Fibroblast of pulmonary artery (primary cell): Measurements from ENCODE around the gene KCTD6.

Experiments
- DNase-seq: peaks from one replicate; pipeline ENCODE4 v3.0.0-alpha.2; 2010; ENCODE audit warnings: low read depth
- H3K4me3 ChIP-seq: replicated peaks from 2 replicates; pipeline ENCODE4 v1.5.1; 2011; ENCODE audit warnings: low read depth, mild to moderate bottlenecking, control low read depth, low read length, moderate library complexity
- TF ChIP-seq, protein P1 (sequence below): IDR thresholded peaks from 2 replicates; pipeline ENCODE4 v1.5.1; 2011; ENCODE audit warnings: mild to moderate bottlenecking, control low read depth, low read length, inconsistent platforms; ENCODE audit errors: missing control alignments

The KCTD6 gene

DNA sequence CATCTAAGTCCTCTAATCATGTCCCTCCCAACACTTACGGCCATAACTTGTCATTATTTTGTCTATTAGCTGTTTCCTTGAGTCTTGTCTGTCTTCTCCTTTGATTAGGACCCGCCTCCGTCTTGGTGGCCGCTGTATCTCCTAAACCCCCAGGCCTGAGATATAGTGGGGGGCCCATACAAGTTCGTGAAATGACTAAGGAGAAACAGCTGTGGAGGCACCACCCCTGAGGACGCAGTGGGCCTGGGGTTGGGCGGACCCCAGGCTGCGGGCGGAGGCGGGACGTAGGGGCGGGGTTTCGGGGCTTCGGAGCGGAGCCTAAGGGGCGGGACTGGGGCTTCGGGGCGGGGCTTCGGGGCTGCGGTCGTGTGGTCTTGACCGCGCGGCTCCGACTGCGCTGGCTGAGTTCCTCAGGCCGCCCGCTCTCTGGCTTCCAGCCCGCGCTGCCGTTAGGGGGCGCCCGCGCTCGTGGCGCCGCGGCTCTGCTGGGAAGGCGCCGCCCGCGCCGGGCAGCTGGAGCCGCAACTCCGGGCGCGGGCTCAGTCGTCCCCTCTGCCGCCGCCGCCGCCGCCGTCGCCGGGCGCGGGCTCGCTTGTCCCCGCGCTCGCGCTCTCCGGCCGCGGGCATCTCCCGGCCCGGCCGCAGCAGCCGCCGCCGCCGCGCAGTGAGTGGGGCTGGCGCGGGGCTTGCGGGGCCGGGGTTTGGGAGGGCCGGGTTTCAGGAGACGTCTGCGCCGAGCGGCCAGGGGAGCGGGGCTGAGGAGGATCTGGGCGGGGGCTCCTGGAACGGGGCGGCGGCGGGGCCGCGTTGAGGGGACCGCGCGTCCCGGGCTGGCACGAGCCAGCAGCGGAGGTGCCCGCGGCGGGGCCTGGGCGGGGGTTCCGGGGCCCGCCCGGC, at the start of gene KCTD6:
Gene KCTD6, plus strand, starts transcription at position 591 of the 897 bp plus-strand sequence. CDS start 6,660 bp downstream, outside the sequence.
- DNase-seq: peak; percentile 96
- peak within 1 kb of the TSS; percentile 87 for H3K4me3 ChIP-seq
- TF ChIP-seq, protein P1, sequence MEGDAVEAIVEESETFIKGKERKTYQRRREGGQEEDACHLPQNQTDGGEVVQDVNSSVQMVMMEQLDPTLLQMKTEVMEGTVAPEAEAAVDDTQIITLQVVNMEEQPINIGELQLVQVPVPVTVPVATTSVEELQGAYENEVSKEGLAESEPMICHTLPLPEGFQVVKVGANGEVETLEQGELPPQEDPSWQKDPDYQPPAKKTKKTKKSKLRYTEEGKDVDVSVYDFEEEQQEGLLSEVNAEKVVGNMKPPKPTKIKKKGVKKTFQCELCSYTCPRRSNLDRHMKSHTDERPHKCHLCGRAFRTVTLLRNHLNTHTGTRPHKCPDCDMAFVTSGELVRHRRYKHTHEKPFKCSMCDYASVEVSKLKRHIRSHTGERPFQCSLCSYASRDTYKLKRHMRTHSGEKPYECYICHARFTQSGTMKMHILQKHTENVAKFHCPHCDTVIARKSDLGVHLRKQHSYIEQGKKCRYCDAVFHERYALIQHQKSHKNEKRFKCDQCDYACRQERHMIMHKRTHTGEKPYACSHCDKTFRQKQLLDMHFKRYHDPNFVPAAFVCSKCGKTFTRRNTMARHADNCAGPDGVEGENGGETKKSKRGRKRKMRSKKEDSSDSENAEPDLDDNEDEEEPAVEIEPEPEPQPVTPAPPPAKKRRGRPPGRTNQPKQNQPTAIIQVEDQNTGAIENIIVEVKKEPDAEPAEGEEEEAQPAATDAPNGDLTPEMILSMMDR: peak; percentile 36

DNA sequence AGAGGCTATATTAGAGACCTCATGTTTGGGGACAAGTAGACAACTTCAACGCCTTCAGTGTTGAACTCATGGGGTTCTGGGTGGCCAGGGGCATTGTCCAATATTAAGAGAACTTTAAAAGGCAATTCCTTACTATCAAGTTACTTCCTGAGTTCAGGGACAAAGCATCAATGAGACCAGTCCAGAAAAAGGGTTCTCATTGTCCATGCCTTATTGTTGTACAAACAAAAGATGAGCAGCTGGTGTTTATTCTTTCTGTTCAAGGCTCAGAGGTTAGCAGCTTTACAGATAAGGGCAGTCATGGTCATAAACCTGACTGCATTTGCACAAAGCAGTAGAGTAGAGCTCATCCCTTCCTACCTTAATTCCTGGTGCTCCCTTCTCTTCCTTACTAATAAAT, 39.7 kb upstream of the KCTD6 start:
- TF ChIP-seq, protein P1: no peak
- no peak for DNase-seq
- H3K4me3 ChIP-seq: no peak overlapping the region

DNA sequence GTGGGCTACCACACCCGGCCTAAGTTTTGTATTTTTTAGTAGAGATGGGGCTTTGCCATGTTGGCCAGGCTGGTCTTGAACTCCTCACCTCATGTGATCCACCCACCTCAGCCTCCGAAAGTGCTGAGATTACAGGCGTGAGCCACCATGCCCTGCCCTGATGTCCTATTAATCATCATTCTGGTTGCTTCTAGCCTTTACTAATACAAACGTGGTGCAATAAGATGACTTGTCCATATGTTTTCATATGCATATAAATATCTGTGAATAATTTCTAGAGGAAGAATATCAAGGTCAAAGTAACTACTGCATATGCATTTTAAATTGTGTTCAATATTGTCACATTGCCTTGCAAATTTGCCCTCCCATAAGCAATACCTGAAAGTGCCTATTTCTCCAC, 32.7 kb upstream of the KCTD6 start:
- no peak overlapping the region for H3K4me3 ChIP-seq
- DNase-seq: no peak
- TF ChIP-seq, protein P1: no peak

DNA sequence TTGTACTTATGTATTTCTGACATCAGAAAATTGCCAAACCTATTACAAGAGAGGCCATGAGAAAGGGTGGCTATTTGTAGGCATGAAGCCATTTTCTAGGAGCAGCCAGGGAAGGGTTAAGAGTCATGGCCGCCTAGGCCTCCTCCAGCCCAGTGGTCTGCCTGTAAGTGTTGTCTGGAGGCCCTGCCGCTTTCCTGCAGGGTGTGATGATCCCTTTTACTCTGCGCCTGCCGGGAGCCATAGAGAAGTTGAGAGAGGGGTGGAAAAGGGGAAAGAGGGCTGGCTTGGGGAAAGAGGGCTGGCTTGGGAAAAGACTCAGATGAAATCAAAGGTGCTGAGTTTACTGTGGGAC, 29.1 kb upstream of the KCTD6 start:
- TF ChIP-seq, protein P1: no peak
- no peak for DNase-seq
- H3K4me3 ChIP-seq: no peak overlapping the region

DNA sequence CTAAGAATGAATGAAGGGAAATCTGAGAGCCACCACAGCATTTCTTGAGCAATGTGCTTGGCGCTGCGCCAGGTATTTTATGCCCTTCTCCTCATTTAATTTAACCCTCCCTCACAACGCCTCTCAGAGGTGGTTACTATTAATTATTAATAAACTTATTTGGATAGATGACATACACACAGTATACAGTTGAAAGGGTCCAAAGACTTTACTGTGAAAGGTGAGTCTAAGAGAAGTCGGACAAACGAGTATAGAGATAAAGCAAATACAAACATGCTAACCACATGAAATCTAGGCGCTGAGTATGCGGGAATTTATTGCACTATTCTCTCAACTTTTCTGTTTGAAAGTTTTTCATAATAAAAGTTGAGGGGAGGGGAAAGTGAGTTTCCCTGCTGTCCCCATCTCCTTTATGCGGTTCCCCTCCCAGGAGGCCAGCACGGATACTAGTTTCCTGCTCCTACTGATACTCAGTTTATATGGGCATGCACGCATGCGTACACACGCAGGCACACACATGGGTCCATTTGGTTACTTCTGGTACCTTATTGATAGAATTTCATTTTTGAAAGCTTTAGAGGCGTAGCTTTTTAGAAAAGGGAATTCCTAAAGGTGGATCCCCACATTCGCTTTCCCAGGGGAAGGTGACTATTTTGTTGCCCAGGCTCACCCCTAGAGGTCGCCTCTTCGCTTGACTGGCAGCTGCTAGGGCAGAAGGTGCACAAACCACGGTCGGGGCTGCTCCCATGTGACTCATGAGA, 28.5 kb upstream of the KCTD6 start:
- peak overlapping the region; percentile 5 for H3K4me3 ChIP-seq
- TF ChIP-seq, protein P1: peak; percentile 85
- peak; percentile 76 for DNase-seq

DNA sequence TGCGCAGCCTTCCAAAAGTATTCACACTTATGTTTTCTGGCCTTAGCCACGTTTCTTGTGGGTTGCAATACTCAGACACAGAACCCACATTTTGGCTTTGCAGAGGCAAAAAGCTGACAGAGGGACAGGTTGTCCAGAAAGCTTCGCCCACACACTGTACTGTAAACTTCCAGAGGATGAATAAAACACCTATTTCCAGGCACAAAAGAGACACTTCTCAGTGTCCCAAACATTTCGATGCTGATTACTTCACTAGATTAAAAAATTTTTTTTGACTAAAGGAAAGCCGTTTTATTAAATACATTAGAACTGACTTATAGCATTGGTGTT, 28.0 kb upstream of the KCTD6 start:
- H3K4me3 ChIP-seq: no peak overlapping the region
- no peak for DNase-seq
- TF ChIP-seq, protein P1: no peak

DNA sequence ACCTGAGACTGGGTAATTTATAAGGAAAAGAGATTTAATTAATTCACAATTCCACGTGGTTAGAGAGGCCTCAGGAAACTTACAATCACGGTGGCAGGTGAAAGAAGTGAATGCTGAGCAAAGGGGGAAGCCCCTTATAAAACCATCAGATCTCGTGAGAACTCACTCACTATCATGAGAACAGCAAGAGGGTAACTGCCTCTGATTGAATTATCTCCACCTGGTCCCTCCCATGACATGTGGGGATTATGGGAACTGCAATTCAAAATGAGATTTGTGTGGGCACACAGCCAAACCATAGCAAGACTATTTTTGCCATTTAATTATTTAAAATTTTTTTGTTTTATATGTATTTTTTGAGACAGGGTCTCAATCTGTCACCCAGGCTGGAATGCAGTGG, 27.0 kb upstream of the KCTD6 start:
- DNase-seq: no peak
- H3K4me3 ChIP-seq: no peak overlapping the region
- TF ChIP-seq, protein P1: no peak
